ENCODE data around the gene FAM3A. TPM values are rescaled to one million over a fixed set of nuclear protein-coding genes. Genes with fewer than 3 reads are reported as not detected.
A peak's percentile ranks its signal among the peaks of the same experiment; 100 is the strongest.

The FAM3A gene
- total and polyA plus RNA-seq, 10 of the 15 experiments (the other 5 are each of a cell fraction or from before 2014, with no cell fraction given): 0.29 to 21.1 (median 11.4) TPM

DNA sequence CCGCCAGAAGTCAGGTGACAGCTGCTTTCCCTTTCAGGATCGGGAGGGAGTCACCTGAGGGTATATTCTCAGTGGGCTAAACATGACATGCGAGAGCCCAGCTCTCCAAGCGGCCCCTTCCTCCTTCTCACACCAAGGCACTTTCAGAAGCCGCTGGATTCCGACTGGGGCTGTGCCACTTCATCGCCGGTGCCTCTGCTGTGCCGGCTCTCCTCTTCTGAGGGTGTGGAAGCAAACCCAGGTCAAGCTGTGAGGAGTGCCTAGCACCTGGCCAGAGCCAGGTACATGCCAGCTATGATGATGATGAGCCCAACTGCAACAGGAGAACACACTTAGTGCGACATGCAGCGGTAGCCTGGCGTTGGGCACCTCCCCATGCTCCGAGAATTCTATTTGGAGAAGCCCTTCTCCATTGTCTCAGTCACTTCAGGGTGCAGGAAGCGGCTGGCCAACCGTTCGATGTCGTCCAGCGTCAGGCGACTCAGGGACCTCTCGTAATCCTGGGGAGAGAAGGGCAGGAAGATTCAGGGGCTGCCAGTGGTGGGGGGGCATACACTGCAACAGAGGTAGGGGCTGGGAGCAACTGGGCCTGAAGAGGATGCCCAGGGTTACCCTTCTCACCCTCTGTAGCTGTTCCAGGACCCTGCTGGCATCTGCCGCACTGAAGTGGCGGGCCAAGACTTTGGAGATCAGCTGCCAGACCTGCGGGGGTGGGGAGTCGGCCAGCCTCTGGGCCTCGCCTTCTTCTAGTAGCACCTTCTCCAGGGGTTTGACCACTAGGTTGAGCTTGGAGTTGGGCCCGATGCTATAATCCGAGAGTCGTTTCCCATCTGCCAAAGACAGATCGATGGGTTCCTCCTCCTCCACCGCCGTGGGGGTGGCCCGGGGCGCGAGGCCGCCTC, 30.6 kb downstream of the FAM3A start:
- Histone ChIP-seq H3K36me3 (ENCODE audit: control insufficient read depth in 2 of 2, insufficient read depth in 2 of 2, low read length in 1 of 2) (peaks cover 0 to 2% of the 10 kb centered on the region in 2 experiments; a peak in 2 of 4 replicates), H3K27me3 (replicated peaks in 1 of 2; ENCODE audit: control insufficient read depth in 2 of 2, insufficient read depth in 2 of 2, low read length in 1 of 2) (no peaks in the 10 kb centered on the region), H3K79me2 (ENCODE audit: control insufficient read depth, insufficient read depth, low read length) (peaks cover 21% of the 10 kb centered on the region), H3K9ac (ENCODE audit: control insufficient read depth, insufficient read depth, low read length) (peak overlapping the region; percentile 75), H4K20me1 (ENCODE audit: control insufficient read depth, insufficient read depth) (no peaks in the 10 kb centered on the region), H3K4me3 (peak overlapping the region; percentile 64), H2AFZ (ENCODE audit: control insufficient read depth, low read depth, low read length) (no peak overlapping the region), H3K4me2 (ENCODE audit: control insufficient read depth, insufficient read depth) (peak overlapping the region; percentile 77), H3K4me1 (ENCODE audit: control insufficient read depth, insufficient read depth, low read length) (peaks cover 8% of the 10 kb centered on the region; the same call in 1 of the 2 replicates), H3K9me3 (replicated peaks; ENCODE audit: control insufficient read depth, insufficient read depth, low read length) (no peaks in the 10 kb centered on the region; the same call in 2 of the 3 replicates), H3K27ac (ENCODE audit: control insufficient read depth, insufficient read depth) (peak overlapping the region; percentile 42; the same call in 1 of the 2 replicates)
- CTCF ChIA-PET: interaction anchor here (1.0 to 2.1 kb wide), 2 partner anchors 42 to 86 kb away, joined by 5 to 6 read pairs; no protein-coding TSS in a partner anchor
- SMC1A ChIA-PET (ENCODE audit: uncharacterized antibody, unreplicated experiment): interaction anchor here (1.5 to 1.6 kb wide), 2 partner anchors 8 to 41 kb away, joined by 3 to 7 read pairs; no protein-coding TSS in a partner anchor
- RAD21 ChIA-PET (ENCODE audit: unreplicated experiment): interaction anchor here (1.4 kb wide), 1 partner anchor 12 kb away, joined by 4 read pairs; no protein-coding TSS in a partner anchor
- TF ChIP-seq EGR1 (IDR thresholded peaks at IDR 0.05; ENCODE audit: borderline replicate concordance in 1 of 2, low read depth in 2 of 2, low read length in 2 of 2) (0 out of 3 replicates have a peak, but pooled peaks of 1 of the 2 experiments have one; percentile 14), SIN3A (IDR thresholded peaks at IDR 0.05; ENCODE audit: low read depth, low read length) (no peak), TCF7 (IDR thresholded peaks at IDR 0.05; ENCODE audit: borderline replicate concordance) (no peak), NRF1 (conservative IDR thresholded peaks at IDR 0.05; ENCODE audit: low read depth, low read length) (no peak), HDGF (IDR thresholded peaks at IDR 0.05) (no peak)
- DNase-seq (ENCODE audit: low read depth, low spot score) (no peak), FAIRE-seq (no peak), ATAC-seq (no peak)
- intact Hi-C loops (cut with micrococcal nuclease; ENCODE audit: unreplicated experiment): no loop called here
- POLR2A ChIA-PET: interaction anchor here (1.0 to 1.3 kb wide), 2 partner anchors 9 to 25 kb away, joined by 3 to 4 read pairs; no protein-coding TSS in a partner anchor
- 60% methylated on average over 35 of the region's 35 CpGs for WGBS (ENCODE audit: insufficient coverage, insufficient replicate concordance, low lambda C conversion rate, missing lambda C conversion rate)
- in situ Hi-C loops (cut with MboI): no loop called here
- BruUV-seq (replicated peaks): TSS peak; percentile 26
